Astrocyte (in vitro differentiated cells and primary cell): ENCODE measurements around the gene RPL5. TPM values are rescaled to one million over a fixed set of nuclear protein-coding genes. Genes with fewer than 3 reads are reported as not detected.

Experiments used
- DNase-seq: peaks from one replicate; pipeline ENCODE4 v3.0.0-alpha.2; 2010; ENCODE audit warnings: low read depth
- FAIRE-seq: peaks from 2 replicates; lab custom pipeline; 2011; peaks lifted over from hg19 to GRCh38; lab: Jason Lieb, UNC
- H2AFZ ChIP-seq: 2 replicates; pipeline ENCODE4 v1.6.0; 2012; ENCODE audit warnings: low read depth, low read length, inconsistent platforms
- H3K27ac ChIP-seq: 2 replicates; pipeline ENCODE4 v1.5.1; 2011; ENCODE audit warnings: low read depth, low read length, inconsistent platforms
- H3K27me3 ChIP-seq: 2 replicates; pipeline ENCODE4 v1.6.0; 2011; ENCODE audit warnings: low read length, inconsistent platforms; ENCODE audit not compliant: insufficient read depth
- H3K36me3 ChIP-seq: 2 replicates; pipeline ENCODE4 v1.5.1; 2011; ENCODE audit warnings: low read length, inconsistent platforms; ENCODE audit not compliant: insufficient read depth
- H3K4me1 ChIP-seq: 2 replicates; pipeline ENCODE4 v1.5.1; 2011; ENCODE audit warnings: low read length, inconsistent platforms; ENCODE audit not compliant: insufficient read depth
- H3K4me2 ChIP-seq: 2 replicates; pipeline ENCODE4 v1.6.0; 2012; ENCODE audit warnings: low read length, inconsistent platforms
- H3K4me3 ChIP-seq: 2 replicates; pipeline ENCODE4 v1.5.1; 2011; ENCODE audit warnings: low read depth, mild to moderate bottlenecking, low read length, inconsistent platforms; ENCODE audit not compliant: insufficient read depth
- H3K79me2 ChIP-seq: 2 replicates; pipeline ENCODE4 v1.6.0; 2012; ENCODE audit warnings: mild to moderate bottlenecking, low read length, inconsistent platforms; ENCODE audit not compliant: insufficient read depth
- H3K9ac ChIP-seq: 2 replicates; pipeline ENCODE4 v1.6.0; 2012; ENCODE audit warnings: mild to moderate bottlenecking, low read length, inconsistent platforms
- H3K9me3 ChIP-seq: 2 replicates; pipeline ENCODE4 v1.5.1; 2012; ENCODE audit warnings: low read depth, mild to moderate bottlenecking, low read length, inconsistent platforms; ENCODE audit not compliant: insufficient read depth
- H4K20me1 ChIP-seq: 2 replicates; pipeline ENCODE4 v1.6.0; 2012; ENCODE audit warnings: low read length, inconsistent platforms; ENCODE audit not compliant: insufficient read depth
- H3K27ac Mint-ChIP-seq: one replicate; pipeline ENCODE4 v1.8.0; 2021; ENCODE audit warnings: mild to moderate bottlenecking, mixed read lengths; ENCODE audit not compliant: unreplicated experiment
- H3K27me3 Mint-ChIP-seq: one replicate; pipeline ENCODE4 v1.8.0; 2021; ENCODE audit warnings: low read depth, mixed read lengths; ENCODE audit not compliant: unreplicated experiment
- H3K36me3 Mint-ChIP-seq: one replicate; pipeline ENCODE4 v1.8.0; 2021; ENCODE audit warnings: low read depth, mixed read lengths; ENCODE audit not compliant: unreplicated experiment
- H3K4me1 Mint-ChIP-seq: one replicate; pipeline ENCODE4 v1.8.0; 2021; ENCODE audit warnings: low read depth, mixed read lengths; ENCODE audit not compliant: unreplicated experiment
- H3K4me3 Mint-ChIP-seq: one replicate; pipeline ENCODE4 v1.8.0; 2021; ENCODE audit warnings: mild to moderate bottlenecking, moderate library complexity, mixed read lengths; ENCODE audit not compliant: unreplicated experiment
- H3K9me3 Mint-ChIP-seq: one replicate; pipeline ENCODE4 v1.8.0; 2021; ENCODE audit warnings: mild to moderate bottlenecking, mixed read lengths; ENCODE audit not compliant: unreplicated experiment
- EZH2 ChIP-seq: IDR thresholded peaks from 2 replicates; pipeline ENCODE4 v1.6.1; 2012; ENCODE audit warnings: mild to moderate bottlenecking, low read length, inconsistent platforms; ENCODE audit not compliant: insufficient read depth
- total RNA-seq: library from RNA; stranded (reverse); gene quantifications from 2 replicates; pipeline ENCODE4 v1.2.1, GENCODE V29; 2021
- TF ChIP-seq, protein P1 (sequence below): IDR thresholded peaks from 2 replicates; pipeline ENCODE4 v1.5.1; 2011; ENCODE audit warnings: low read depth, mild to moderate bottlenecking, inconsistent platforms, low read length, moderate library complexity; ENCODE audit not compliant: insufficient read depth

RPL5 gene
- total RNA-seq, 1 donor from 2014 or later: 846 TPM

DNA sequence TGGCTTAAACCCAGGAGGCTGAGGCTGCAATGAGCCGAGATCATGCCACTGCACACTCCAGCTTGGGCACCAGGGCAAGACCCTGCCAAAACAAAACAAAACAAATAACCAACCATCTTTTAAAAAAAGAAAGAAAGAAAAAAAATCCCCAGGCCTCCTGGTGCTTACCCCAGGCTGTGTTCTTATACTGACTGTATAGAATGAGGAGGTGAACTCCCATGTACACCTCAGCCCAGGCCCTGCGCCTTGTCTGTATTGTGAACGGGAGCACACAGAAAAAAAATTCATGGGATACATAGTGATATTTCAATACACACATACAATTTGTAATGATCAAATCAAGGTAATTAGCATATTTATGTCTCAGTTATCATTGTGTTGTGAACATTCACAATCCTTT lies 14.1 kb downstream of the RPL5 start:
- H3K4me3 ChIP-seq: no peak overlapping the region

DNA sequence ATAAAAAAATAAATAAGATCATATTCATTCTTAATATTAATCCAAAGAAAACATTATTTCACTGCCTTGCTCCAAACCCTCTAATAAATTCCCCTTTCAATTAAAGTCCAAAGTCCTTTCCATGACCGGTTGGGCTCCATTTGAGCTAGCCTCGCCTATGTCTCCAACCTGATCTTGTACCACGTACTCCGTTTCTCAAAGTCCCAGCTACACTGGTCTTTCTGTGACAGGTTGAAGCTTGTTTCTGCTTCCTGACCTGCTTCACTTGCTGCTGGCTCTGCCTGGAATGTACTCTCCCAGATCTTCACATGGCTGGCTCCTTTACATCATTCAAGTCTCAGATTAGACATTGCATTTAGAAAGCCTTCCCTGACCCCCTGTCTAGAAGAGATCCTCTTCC lies 16.4 kb downstream of the RPL5 start:
- Mint-ChIP-seq H3K36me3 (peaks cover 4% of the 10 kb centered on the region), H3K27ac (no peak overlapping the region), H3K9me3 (no peaks in the 10 kb centered on the region)

More for the DNA sequence above, 14.1 kb downstream of the RPL5 start:
- FAIRE-seq (no peak), DNase-seq (no peak)
- Histone ChIP-seq H3K9me3 (no peaks in the 10 kb centered on the region), H3K4me2 (no peak overlapping the region), H3K9ac (no peak overlapping the region), H3K4me1 (no peaks in the 10 kb centered on the region), H3K79me2 (peaks cover 2% of the 10 kb centered on the region), H4K20me1 (peaks cover 27% of the 10 kb centered on the region), H3K27ac (no peak overlapping the region), H3K27me3 (no peaks in the 10 kb centered on the region), H3K36me3 (peaks cover 30% of the 10 kb centered on the region), H2AFZ (no peak overlapping the region)
- H3K27me3 Mint-ChIP-seq: no peaks in the 10 kb centered on the region
- H3K27ac Mint-ChIP-seq: no peak overlapping the region
- no peak for TF ChIP-seq EZH2
- TF ChIP-seq, protein P1, sequence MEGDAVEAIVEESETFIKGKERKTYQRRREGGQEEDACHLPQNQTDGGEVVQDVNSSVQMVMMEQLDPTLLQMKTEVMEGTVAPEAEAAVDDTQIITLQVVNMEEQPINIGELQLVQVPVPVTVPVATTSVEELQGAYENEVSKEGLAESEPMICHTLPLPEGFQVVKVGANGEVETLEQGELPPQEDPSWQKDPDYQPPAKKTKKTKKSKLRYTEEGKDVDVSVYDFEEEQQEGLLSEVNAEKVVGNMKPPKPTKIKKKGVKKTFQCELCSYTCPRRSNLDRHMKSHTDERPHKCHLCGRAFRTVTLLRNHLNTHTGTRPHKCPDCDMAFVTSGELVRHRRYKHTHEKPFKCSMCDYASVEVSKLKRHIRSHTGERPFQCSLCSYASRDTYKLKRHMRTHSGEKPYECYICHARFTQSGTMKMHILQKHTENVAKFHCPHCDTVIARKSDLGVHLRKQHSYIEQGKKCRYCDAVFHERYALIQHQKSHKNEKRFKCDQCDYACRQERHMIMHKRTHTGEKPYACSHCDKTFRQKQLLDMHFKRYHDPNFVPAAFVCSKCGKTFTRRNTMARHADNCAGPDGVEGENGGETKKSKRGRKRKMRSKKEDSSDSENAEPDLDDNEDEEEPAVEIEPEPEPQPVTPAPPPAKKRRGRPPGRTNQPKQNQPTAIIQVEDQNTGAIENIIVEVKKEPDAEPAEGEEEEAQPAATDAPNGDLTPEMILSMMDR: no peak
- no peak overlapping the region for H3K4me3 Mint-ChIP-seq
- H3K9me3 Mint-ChIP-seq: no peaks in the 10 kb centered on the region
- peaks cover 11% of the 10 kb centered on the region for H3K36me3 Mint-ChIP-seq
- H3K4me1 Mint-ChIP-seq: peaks cover 4% of the 10 kb centered on the region

DNA sequence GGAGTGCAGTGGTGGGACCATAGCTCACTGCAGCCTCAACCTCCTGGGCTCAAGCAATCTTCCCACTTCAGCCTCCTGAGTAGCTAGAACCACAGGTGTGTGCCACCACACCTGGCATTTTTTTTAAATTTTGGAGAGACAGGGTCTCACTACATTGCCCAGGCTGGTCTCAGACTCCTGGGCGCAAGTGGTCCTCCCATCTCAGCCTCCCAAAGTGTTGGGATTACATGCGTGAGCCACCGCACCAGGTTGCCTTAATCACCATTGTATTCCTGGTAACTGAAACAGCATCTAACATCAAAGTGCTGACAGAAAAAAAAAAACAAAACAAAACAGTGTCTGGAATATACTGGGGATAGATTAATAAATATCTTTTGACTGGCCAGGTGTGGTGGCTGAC lies 18.2 kb downstream of the RPL5 start:
- no peak for FAIRE-seq
- no peak overlapping the region for H3K27ac Mint-ChIP-seq

More for the DNA sequence above, 16.4 kb downstream of the RPL5 start:
- H3K36me3 ChIP-seq: peaks cover 8% of the 10 kb centered on the region
- H3K27me3 ChIP-seq: no peaks in the 10 kb centered on the region
- no peaks in the 10 kb centered on the region for H3K79me2 ChIP-seq
- no peak overlapping the region for H3K27ac ChIP-seq
- H3K4me3 ChIP-seq: no peak overlapping the region
- H3K9ac ChIP-seq: no peak overlapping the region
- H3K4me2 ChIP-seq: no peak overlapping the region
- Mint-ChIP-seq H3K27me3 (no peaks in the 10 kb centered on the region), H3K4me1 (peaks cover 4% of the 10 kb centered on the region), H3K4me3 (no peak overlapping the region)
- no peak for DNase-seq
- H4K20me1 ChIP-seq: peaks cover 8% of the 10 kb centered on the region
- H2AFZ ChIP-seq: no peak overlapping the region
- TF ChIP-seq EZH2: no peak
- H3K4me1 ChIP-seq: no peaks in the 10 kb centered on the region
- H3K9me3 ChIP-seq: no peaks in the 10 kb centered on the region
- no peak for FAIRE-seq

More for the DNA sequence above, 18.2 kb downstream of the RPL5 start:
- H3K36me3 Mint-ChIP-seq: no peaks in the 10 kb centered on the region
- H3K4me1 Mint-ChIP-seq: peaks cover 4% of the 10 kb centered on the region
- Histone ChIP-seq H3K9ac (no peak overlapping the region), H3K27ac (no peak overlapping the region), H3K4me2 (no peak overlapping the region), H3K27me3 (no peaks in the 10 kb centered on the region), H2AFZ (no peak overlapping the region), H3K9me3 (no peaks in the 10 kb centered on the region), H3K79me2 (no peaks in the 10 kb centered on the region), H3K4me3 (no peak overlapping the region), H4K20me1 (no peaks in the 10 kb centered on the region), H3K4me1 (no peaks in the 10 kb centered on the region), H3K36me3 (no peaks in the 10 kb centered on the region)
- TF ChIP-seq, protein P1: no peak
- TF ChIP-seq EZH2: no peak
- DNase-seq: no peak
- H3K4me3 Mint-ChIP-seq: no peak overlapping the region
- no peaks in the 10 kb centered on the region for H3K9me3 Mint-ChIP-seq
- H3K27me3 Mint-ChIP-seq: no peaks in the 10 kb centered on the region
